Measurements from ENCODE around the gene PSG11.
"Not testable (repeated sequence)": the region's sequence is repeated elsewhere in the genome, so short reads cannot be mapped to it uniquely, and the experiment has no call there.

DNA sequence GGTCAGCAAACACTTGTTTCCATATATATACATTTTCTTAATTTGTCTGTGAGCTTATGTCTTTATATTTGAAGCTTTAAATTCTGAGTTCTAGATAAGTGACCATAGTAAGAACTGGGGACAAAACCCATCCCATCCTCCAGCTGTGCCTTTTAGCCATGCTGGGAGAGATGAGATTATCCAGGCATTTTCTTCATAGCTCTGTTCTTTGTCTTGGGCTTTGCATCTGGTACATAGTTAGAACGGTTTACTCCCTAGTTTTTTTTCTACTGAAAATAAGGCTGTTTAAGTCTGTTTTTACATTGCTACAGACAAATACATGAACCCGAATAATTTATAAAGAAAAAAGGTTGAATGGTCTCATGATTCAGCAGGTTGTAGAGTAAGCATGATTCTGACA is 20.3 kb upstream of the PSG11 start:
- TF ChIP-seq, protein P1, sequence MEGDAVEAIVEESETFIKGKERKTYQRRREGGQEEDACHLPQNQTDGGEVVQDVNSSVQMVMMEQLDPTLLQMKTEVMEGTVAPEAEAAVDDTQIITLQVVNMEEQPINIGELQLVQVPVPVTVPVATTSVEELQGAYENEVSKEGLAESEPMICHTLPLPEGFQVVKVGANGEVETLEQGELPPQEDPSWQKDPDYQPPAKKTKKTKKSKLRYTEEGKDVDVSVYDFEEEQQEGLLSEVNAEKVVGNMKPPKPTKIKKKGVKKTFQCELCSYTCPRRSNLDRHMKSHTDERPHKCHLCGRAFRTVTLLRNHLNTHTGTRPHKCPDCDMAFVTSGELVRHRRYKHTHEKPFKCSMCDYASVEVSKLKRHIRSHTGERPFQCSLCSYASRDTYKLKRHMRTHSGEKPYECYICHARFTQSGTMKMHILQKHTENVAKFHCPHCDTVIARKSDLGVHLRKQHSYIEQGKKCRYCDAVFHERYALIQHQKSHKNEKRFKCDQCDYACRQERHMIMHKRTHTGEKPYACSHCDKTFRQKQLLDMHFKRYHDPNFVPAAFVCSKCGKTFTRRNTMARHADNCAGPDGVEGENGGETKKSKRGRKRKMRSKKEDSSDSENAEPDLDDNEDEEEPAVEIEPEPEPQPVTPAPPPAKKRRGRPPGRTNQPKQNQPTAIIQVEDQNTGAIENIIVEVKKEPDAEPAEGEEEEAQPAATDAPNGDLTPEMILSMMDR (IDR thresholded peaks at IDR 0.05), result not testable (repeated sequence)
- not testable (repeated sequence) for TF ChIP-seq POLR2AphosphoS5 (IDR thresholded peaks at IDR 0.05; ENCODE audit: insufficient read depth in 1 of 2, low read depth in 1 of 2); POLR2A (IDR thresholded peaks at IDR 0.05)

Data from vagina (tissue), 2 donors.